NCI-H82 treated with DMSO at 0.1 percent for 48 hours (cell line): ENCODE data around the gene IWS1.

Source experiments
- DNase-seq: peaks from one replicate; lab custom pipeline; 2025; ENCODE audit not compliant: unreplicated experiment; lab: John Stamatoyannopoulos, UW

The IWS1 gene

DNA sequence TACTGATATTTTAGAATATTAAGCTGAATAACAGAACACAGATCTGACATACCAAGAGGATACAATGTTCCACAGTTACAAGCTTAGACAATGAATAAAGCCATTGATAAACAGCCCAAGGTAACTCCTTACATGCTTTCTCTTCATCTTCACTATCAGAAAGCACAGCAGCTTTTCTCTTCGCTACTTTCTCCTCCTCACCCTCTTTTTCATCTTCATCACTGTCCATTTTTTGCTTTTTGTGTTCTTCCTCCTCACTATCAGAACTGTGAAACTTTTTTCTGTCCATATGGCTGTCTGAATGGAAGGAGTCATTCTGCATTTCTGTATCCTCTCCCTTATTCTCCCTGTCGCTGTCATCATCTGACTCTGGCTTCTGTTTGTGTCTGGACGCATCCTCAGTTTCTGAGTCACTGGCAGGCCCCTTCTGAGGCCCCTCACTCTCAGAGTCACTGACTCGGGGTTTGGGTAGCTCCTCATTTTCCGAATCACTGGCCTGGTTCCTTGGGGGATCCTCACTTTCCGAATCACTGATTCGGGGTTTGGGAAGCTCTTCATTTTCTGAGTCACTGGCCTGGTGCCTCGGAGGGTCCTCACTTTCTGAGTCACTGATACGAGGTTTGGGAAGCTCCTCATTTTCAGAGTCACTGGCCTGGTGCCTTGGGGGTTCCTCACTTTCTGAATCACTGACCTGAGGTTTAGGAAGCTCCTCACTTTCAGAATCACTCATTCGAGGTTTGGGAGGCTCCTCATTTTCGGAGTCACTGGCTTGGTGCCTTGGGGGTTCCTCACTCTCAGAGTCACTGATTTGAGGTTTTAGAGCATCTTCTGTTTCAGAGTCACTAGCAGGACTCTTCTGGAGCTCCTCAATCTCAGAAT is 21.5 kb downstream of the IWS1 start:
- no peak for DNase-seq

DNA sequence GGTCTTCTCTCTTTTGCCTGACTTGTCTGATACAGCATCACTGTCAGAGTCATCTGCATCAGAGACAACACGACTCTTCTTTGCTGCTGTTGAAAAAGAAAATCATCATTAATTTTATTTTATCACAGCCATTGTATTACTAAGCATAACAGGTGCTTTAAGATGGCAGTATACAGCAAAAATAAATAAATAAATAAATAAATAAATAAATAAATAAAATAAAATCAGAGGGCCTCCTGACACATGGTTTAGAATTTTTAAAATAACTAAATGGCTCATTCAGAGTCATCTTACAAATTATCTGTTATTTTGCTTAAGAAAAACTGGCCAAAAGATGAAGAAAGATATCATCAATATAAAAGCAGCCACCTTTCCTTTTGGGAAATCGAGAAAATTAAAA is 22.8 kb downstream of the IWS1 start:
- no peak for DNase-seq

- DNase-seq = no peak
These were observed 27.9 kb downstream of the IWS1 start for GRCh38 chr2:127498386-127498785.

DNA sequence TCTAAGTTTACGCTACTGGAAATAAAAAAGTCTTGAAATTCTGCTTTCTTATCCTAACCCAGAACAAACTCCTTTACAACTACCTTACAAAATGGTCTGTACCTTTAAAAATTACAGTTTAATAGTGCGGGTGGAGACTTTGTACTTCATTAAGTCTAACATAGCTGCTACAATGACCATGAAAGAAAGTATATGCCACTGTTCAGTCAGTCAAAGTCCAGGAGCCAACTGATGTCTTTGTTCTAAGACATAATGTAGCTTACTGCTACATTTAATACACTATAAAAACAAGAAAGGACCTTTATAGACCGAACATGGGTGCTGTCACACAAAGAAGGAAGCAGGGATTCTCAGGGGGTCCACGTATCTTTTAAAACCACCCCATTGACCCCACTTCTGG is 36.0 kb downstream of the IWS1 start:
- no peak for DNase-seq

GRCh38 chr2:127486247-127487058 is 39.8 kb downstream of the IWS1 start:
- DNase-seq = no peak

DNA sequence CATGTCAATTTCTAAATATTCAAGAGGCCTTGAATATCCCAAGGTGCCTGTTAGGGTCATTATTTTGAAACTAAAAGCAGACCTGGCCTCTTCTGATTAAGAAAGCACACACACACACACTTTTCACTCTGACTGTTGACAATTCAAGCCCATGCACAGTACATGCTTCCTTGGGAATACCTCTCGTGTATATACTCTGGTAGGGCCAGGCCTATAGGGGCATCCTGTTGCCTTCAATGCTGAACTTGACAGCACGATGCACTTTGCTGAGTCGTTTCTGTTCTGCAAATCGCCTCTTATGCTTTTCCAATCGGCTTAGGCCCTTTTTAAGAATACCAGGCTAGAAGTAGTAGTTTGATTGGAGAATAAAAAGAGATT is 40.6 kb downstream of the IWS1 start:
- DNase-seq = no peak

DNA sequence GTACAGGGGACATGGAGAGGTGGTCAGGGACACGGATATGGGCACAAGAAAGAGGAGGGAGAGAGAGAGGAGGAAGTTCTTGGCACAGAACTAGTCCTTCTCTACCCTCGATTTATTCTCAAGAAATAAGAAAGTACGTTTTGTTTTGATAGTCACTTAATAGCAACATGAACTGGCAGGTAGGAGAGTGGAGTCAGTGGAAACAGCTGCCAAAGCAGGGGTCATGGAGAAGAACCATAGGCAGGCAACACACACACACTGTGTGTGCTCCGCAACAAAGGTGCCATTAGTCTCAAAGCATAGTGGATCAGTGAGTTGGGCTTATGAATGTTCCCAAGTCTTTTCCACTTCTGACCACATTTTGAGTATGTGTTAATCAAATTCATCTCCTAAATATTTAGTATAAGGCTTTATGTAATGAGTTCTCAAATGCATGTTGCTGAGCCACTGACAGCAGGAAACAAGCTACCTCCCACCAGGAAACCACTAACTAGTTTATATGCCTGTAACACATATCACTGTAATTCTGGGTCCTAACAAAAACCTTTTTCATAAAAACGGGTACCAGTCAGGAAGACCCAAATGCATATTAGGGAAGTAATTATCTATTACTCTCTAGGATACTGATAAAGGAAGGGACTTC is 41.1 kb downstream of the IWS1 start:
- DNase-seq = no peak

GRCh38 chr2:127482031-127482430 is 44.3 kb downstream of the IWS1 start:
- no peak for DNase-seq

DNA sequence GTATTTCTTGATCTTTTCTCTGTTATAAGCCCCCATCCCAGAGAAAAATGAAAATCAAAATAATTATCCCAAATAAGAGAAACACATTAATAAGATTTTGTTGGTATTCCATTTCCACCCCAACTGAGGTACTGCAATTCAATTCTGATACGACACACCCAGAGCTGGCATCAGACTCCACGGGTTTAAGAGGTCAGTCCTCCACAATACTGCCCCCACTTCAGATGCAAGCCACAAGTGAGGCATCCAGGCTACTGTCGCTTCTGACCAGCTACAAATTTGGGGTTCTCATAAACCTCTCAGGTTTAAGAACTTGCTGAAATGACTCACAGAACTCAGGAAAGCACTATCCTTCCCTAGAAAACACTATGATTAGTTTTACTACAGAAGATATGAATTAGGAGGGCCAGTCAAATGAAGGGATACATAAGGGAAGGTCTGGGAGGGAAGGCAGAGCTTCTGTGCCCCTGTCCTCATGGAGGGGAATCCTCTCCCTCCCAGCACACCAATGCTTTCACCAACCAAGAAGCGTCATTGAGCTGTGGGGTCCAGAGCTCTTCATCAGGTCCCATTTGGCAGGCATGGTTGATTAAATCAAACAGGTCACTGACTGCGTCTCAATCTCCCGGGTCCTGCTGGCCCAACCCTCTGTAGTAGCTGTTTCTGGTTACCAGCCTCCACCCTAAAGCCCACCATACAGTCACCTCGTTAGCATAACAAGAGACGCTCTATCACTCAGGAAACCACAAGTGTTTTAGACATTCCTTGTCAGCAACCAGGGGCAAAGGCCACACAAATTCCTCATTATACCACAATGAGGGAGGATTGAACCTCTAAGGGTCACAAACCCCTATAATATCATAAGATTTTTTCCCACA is 46.2 kb downstream of the IWS1 start:
- DNase-seq = no peak

GRCh38 chr2:127479219-127479825 is 47.0 kb downstream of the IWS1 start:
- peak; percentile 60 for DNase-seq

DNA sequence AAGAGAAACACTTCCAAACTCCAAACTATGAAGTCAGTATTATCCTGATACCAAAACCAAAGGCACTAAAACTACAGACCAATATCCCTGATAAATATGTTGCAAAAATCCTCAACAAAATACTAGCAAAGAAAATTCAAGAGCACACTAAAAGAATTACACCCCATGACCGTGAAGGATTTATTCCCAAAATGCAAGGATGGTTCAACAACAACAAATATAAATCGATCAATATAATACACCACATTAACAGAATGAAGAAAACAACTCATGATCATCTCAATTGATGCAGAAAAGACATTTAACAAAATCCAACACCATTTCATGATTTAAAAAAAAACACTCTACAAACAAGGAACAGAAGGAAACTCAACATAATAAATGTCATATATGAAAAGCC is 50.5 kb downstream of the IWS1 start:
- no peak for DNase-seq

GRCh38 chr2:127472268-127472667 is 54.0 kb downstream of the IWS1 start:
- no peak for DNase-seq

DNA sequence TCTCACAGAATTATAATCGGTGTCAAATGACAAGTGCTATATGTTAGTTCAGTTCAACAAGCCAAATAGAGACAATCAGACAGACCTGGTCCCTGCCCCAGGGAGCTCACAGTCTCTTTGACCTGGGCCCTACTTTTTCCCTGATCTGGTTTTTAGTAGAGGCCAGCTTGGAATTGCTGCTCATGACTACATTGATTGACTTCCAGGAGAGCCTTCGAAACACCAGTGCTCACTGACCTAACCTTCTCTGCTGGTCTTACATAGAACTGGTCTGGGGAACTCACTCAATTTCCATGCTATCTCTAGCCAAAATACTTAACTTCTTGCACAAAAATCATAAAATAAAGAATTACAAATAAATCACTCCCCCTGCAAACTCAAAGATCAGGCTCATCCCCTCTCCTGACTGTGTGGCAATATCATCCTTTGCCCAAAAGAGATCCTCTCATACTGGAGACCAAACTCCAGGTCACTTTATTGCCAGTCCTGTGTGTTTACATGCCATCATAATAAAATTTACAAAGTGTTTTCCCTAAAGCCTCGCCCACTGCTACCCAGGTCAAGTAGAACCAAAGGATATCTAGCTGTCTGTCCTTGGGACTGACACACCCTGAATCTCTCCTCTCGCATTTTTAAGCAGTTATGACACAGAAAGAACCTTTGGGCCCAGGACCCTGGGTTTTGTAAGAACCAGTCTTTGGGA is 54.9 kb downstream of the IWS1 start:
- DNase-seq = no peak

- no peak for DNase-seq
These were observed 56.3 kb downstream of the IWS1 start for GRCh38 chr2:127469974-127470373.

DNA sequence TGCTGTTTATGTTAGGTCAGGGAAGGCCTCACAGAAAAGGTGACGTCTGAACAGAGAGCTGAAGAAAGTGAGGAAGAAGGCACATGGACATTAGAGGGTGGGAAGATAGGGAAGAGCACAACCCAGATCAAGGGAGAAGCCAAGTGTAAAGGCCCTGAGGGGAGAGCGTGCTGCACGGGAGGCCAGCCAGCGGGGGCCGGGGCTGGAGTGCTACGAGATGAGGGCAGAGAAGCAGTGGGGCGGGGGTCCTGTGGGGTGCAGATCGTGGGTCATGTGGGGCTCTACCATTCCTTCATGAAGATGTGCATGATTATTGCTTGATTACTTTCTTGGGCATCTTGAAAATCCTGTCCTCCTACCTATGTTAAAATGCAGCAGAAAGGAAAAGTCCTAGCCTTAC is 57.2 kb downstream of the IWS1 start:
- DNase-seq = no peak

DNA sequence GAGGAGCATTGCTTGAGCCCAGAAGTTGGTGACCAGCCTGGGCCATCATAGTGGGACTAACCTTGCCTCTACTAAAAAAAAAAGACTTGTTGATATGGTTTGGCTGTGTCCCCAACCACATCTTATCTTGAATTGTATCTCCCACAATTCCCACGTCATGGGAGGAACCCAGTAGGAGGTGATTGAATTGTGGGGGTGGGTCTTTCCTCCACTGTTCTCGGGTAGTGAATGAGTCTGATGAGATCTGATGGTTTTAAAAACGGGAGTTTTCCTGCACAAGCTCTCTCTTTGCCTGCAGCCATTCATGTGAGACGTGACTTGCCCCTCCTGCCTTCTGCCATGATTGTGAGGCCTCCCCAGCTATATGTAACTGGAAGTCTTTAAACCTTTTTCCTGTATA is 61.0 kb downstream of the IWS1 start:
- DNase-seq = no peak

GRCh38 chr2:127464470-127465257 is 61.6 kb downstream of the IWS1 start:
- no peak for DNase-seq

DNA sequence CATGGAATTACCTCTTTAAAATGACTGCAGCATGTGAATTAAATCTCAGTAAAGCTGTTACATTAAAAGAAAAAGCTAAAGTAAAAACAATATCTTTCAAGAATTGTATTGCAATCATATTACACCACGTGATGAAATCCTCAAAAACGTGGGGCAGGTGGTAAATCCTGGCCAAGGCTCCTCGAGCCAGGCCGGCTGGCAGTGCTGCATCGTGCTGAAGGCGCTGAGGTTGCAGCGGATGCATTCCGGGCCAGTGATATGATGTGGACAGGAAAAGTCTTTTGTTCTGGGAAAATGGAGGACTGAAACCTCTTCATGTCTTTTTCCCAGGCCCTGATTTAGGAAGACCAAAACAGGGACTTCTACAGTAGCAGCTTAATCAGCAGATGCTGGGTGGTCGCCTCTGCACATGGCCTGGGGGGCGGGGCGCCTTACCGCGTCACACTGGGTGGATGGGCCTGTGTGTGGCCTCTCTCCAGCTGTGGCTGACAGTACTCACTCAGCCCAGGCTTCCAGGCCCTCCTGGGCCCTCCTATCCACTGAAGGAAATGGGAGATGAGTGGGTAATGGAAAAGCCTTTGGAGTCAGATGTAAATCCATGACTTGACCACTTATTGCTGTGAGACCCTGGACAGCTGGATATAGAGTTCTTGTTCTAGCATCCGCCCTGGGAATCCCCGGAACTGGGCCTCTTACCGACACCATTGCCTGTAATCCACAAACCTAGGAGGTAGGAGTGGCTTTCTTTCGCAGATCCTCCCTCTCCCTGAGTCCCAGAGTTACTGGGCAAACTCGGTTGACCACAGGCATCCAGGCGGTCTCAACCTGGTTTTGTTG is 62.9 kb downstream of the IWS1 start:
- no peak for DNase-seq
